Natural killer cell (primary cell): Measurements from ENCODE around the gene CCDC71L. TPM values are rescaled to one million over a fixed set of nuclear protein-coding genes. Genes with fewer than 3 reads are reported as not detected.
"Not testable (repeated sequence)": the region's sequence is repeated elsewhere in the genome, so short reads cannot be mapped to it uniquely, and the experiment has no call there.

Source experiments
- ATAC-seq, 3 donors: fragments of 150-1000 bp in 2 of 3; fragments of 200-7000 bp in 1 of 3; cut with Tn5 transposase; 1 replicate in 1 of 3; 2 replicates in 2 of 3; pipeline ENCODE4 v1.10.0; 2021; ENCODE audit warnings: mild to moderate bottlenecking in 2 of 3, moderate library complexity in 2 of 3
- DNase-seq, 2 donors: peaks; one replicate each; pipeline versions ENCODE4 v3.0.0 to v3.0.0-alpha.2; 2013 to 2021; ENCODE audit warnings: mixed read lengths in 1 of 2
- H3K27ac ChIP-seq: one replicate; pipeline ENCODE4 v1.5.1; 2013; ENCODE audit warnings: mild to moderate bottlenecking, low read length
- H3K27me3 ChIP-seq: one replicate; pipeline ENCODE4 v1.6.1; 2013; ENCODE audit warnings: low read length; ENCODE audit not compliant: control insufficient read depth, insufficient read depth
- H3K36me3 ChIP-seq: one replicate; pipeline ENCODE4 v1.6.1; 2013; ENCODE audit warnings: low read length; ENCODE audit not compliant: control insufficient read depth, insufficient read depth
- H3K4me1 ChIP-seq: one replicate; pipeline ENCODE4 v1.6.1; 2013; ENCODE audit warnings: low read length; ENCODE audit not compliant: control insufficient read depth, insufficient read depth
- H3K4me3 ChIP-seq: one replicate; pipeline ENCODE4 v1.5.1; 2013; ENCODE audit warnings: low read length
- H3K9me3 ChIP-seq: one replicate; pipeline ENCODE4 v1.6.1; 2013; ENCODE audit warnings: low read length; ENCODE audit not compliant: control insufficient read depth, insufficient read depth
- H3K27ac Mint-ChIP-seq, 2 donors: one replicate each; pipeline ENCODE4 v1.8.0; 2022; ENCODE audit warnings: mild to moderate bottlenecking in 2 of 2, mixed read lengths in 2 of 2, moderate library complexity in 1 of 2
- H3K27me3 Mint-ChIP-seq, 2 donors: one replicate each; pipeline ENCODE4 v1.8.0; 2022; ENCODE audit warnings: low read depth in 2 of 2, mixed read lengths in 2 of 2
- H3K36me3 Mint-ChIP-seq: one replicate; pipeline ENCODE4 v1.8.0; 2022; ENCODE audit warnings: mixed read lengths
- H3K4me1 Mint-ChIP-seq, 2 donors: one replicate each; pipeline ENCODE4 v1.8.0; 2022; ENCODE audit warnings: mixed read lengths in 2 of 2
- H3K4me3 Mint-ChIP-seq: one replicate; pipeline ENCODE4 v1.8.0; 2022; ENCODE audit warnings: mild to moderate bottlenecking, moderate library complexity, mixed read lengths
- H3K9me3 Mint-ChIP-seq, 2 donors: one replicate each; pipeline ENCODE4 v1.8.0; 2022; ENCODE audit warnings: mixed read lengths in 2 of 2
- WGBS: methylation state at CpG from one replicate; pipeline ENCODE4 v1.1.7; 2013; ENCODE audit warnings: missing lambda C conversion rate; ENCODE audit not compliant: insufficient coverage; 5-methylcytosine and 5-hydroxymethylcytosine counted together
- intact Hi-C: fragments of 100-400 bp; cut with micrococcal nuclease; formaldehyde crosslinking; loops from one replicate; pipeline ENCODE4 v1.14.2; 2022
- total RNA-seq, 4 donors: library from RNA; stranded (reverse); fragments of 120-200 nt in 1 of 4; gene quantifications; one replicate each; pipeline versions ENCODE4 v1.2.3 to v1.2.4, GENCODE V29; 2013 to 2022
- TF ChIP-seq, protein P1 (sequence below): fragments of 200-600 bp; IDR thresholded peaks from one replicate; pipeline ENCODE4 v1.8.0; 2022; ENCODE audit warnings: antibody characterized with exemption

CCDC71L gene
- total RNA-seq, 3 donors from 2014 or later (not counting 1 experiment from before 2014, with no cell fraction given), result 13.9 to 26.5 (median 14.1) TPM

DNA sequence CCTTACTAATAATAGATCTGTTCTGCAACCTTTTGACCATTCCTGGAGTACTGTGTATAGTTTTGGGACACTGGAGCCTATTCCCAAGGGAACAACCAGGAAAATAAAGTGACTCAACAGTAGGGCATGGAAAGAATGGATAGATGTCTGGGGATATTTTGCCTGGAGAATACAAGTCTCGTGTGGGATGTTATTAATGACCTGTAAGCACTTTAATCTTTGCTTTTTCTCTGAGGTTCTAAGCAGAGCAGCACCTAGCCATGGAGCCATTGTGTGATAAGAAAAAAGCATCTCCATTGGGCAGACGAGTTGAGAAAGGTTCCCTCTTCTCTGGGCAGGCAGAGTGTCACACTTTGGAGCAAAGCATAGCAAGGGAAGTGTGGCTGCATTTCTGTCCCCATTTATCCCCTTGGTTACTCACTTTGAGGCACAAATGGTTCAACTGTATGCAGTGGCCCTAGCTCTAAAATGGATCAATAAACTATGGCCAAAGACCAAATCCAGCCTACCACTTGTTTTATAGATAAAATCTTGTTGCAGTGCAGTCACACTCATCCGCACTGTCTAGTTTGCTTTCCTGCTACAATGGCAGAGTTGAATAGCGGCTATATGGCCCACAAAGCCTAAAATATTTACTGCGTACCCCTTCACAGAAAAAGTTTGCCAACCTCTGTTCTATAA is 21.0 kb upstream of the CCDC71L start:
- Mint-ChIP-seq H3K36me3 (no peaks in the 10 kb centered on the region), H3K9me3 (peaks cover 0 to 2% of the 10 kb centered on the region in 2 donors), H3K27ac (no peak overlapping the region), H3K4me1 (no peaks in the 10 kb centered on the region), H3K27me3 (peaks cover under 1 to 23% of the 10 kb centered on the region in 2 donors), H3K4me3 (no peak overlapping the region)
- Histone ChIP-seq H3K36me3 (no peaks in the 10 kb centered on the region), H3K27ac (no peak overlapping the region), H3K4me3 (no peak overlapping the region), H3K9me3 (no peaks in the 10 kb centered on the region), H3K27me3 (no peaks in the 10 kb centered on the region), H3K4me1 (no peaks in the 10 kb centered on the region)
- TF ChIP-seq, protein P1, sequence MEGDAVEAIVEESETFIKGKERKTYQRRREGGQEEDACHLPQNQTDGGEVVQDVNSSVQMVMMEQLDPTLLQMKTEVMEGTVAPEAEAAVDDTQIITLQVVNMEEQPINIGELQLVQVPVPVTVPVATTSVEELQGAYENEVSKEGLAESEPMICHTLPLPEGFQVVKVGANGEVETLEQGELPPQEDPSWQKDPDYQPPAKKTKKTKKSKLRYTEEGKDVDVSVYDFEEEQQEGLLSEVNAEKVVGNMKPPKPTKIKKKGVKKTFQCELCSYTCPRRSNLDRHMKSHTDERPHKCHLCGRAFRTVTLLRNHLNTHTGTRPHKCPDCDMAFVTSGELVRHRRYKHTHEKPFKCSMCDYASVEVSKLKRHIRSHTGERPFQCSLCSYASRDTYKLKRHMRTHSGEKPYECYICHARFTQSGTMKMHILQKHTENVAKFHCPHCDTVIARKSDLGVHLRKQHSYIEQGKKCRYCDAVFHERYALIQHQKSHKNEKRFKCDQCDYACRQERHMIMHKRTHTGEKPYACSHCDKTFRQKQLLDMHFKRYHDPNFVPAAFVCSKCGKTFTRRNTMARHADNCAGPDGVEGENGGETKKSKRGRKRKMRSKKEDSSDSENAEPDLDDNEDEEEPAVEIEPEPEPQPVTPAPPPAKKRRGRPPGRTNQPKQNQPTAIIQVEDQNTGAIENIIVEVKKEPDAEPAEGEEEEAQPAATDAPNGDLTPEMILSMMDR, result no peak
- ATAC-seq (no peak), DNase-seq (no peak)
- intact Hi-C loops, result no loop called here
- WGBS, result 77% methylated on average over 5 of the region's 5 CpGs

DNA sequence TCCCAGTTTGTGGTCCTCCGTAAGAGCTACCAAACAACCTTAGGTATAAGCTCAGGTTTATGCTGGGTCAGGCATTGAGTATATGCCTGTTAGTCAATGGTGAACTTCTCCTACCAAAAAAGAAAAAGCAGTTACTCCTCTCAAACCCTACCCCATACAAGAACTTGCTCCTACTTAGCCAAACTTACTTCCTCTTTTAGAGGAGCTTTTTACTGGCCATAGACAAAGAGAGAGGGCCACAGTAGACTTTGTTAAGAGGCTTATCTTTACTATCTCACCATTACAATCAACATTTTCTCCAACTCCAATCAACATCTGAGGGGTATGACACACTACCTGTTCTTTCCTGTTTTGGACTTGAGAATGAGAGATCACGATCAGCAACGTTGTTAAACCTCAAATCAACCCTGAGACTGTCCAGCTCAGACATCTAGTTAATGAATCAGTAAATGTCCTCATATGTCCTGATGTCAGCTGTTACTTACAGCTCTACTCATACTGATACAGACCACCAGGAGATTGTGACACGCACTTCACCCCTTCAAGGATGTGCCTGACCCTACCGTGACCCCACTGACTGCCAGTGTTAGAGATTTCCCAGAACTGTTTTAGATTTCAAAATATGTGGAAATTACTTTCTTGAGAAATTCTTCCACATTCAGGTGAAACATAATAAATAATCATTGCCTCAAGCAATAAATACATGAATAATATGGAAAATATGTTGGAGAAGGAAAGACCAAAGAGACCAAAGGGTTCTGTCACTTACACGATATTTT is 18.4 kb upstream of the CCDC71L start:
- no peaks in the 10 kb centered on the region for H3K4me1 ChIP-seq
- TF ChIP-seq, protein P1, result no peak
- intact Hi-C loops, result no loop called here
- no peak for DNase-seq
- ATAC-seq, result peak; percentile 40 to 94 (median 52)
- Mint-ChIP-seq H3K4me3 (no peak overlapping the region), H3K27me3 (peaks cover 7 to 9% of the 10 kb centered on the region in 2 donors), H3K27ac (no peak overlapping the region), H3K9me3 (no peaks in the 10 kb centered on the region), H3K4me1 (no peaks in the 10 kb centered on the region), H3K36me3 (no peaks in the 10 kb centered on the region)
- no peaks in the 10 kb centered on the region for H3K36me3 ChIP-seq
- H3K27me3 ChIP-seq, result no peaks in the 10 kb centered on the region
- H3K27ac ChIP-seq, result no peak overlapping the region
- 47% methylated on average over 4 of the region's 6 CpGs for WGBS
- H3K9me3 ChIP-seq, result no peaks in the 10 kb centered on the region
- no peak overlapping the region for H3K4me3 ChIP-seq

DNA sequence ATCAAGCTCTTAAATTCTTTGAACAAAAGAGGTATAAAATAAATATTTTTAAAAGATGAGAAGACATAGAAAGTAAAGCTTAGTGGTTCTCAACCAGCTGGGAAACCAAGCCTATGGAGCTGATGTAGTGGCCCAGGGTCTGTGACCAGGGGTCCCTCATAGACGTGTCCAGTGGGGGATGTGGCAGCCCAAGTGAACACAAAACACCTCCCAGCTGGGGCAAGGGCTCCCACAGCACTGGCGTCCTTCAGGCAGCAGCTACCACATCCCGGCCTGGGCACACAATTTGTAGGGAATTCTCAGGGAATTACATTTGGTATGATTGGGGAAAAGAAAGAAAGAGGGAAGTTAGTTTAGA is 17.8 kb upstream of the CCDC71L start:
- WGBS, result 98% methylated on average over 3 of the region's 3 CpGs
- intact Hi-C loops, result no loop called here

DNA sequence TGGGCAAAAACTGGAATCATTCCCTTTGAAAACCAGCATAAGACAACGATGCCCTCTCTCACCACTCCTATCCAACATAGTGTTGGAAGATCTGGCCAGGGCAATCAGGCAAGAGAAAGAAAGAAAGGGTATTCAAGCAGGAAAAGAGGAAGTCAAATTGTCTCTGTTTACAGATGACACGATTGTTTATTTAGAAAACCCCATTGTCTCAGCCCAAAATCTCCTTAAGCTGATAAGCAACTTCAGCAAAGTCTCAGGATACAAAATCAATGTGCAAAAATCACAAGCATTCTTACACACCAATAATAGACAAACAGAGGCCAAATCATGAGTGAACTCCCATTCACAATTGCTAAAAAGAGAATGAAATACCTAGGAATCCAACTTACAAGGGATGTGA is 15.5 kb upstream of the CCDC71L start:
- ATAC-seq, H3K9me3 ChIP-seq, H3K36me3 Mint-ChIP-seq, DNase-seq, intact Hi-C loops, H3K4me3 ChIP-seq, H3K4me3 Mint-ChIP-seq, H3K4me1 ChIP-seq, H3K9me3 Mint-ChIP-seq, H3K27me3 Mint-ChIP-seq, H3K4me1 Mint-ChIP-seq, H3K27ac Mint-ChIP-seq, H3K27ac ChIP-seq, H3K27me3 ChIP-seq, H3K36me3 ChIP-seq: not testable (repeated sequence)
- 78% methylated on average over 2 of the region's 2 CpGs for WGBS

More for the DNA sequence above, 17.8 kb upstream of the CCDC71L start:
- no peak overlapping the region for H3K4me3 Mint-ChIP-seq
- Histone ChIP-seq H3K27me3 (no peaks in the 10 kb centered on the region), H3K4me3 (no peak overlapping the region), H3K27ac (no peak overlapping the region), H3K4me1 (no peaks in the 10 kb centered on the region), H3K36me3 (no peaks in the 10 kb centered on the region), H3K9me3 (no peaks in the 10 kb centered on the region)
- H3K27me3 Mint-ChIP-seq, result peaks cover 7 to 9% of the 10 kb centered on the region in 2 donors
- TF ChIP-seq, protein P1, result no peak
- no peak overlapping the region for H3K27ac Mint-ChIP-seq
- no peaks in the 10 kb centered on the region for H3K36me3 Mint-ChIP-seq
- ATAC-seq (no peak), DNase-seq (no peak)
- H3K9me3 Mint-ChIP-seq, result no peaks in the 10 kb centered on the region
- H3K4me1 Mint-ChIP-seq, result no peaks in the 10 kb centered on the region

DNA sequence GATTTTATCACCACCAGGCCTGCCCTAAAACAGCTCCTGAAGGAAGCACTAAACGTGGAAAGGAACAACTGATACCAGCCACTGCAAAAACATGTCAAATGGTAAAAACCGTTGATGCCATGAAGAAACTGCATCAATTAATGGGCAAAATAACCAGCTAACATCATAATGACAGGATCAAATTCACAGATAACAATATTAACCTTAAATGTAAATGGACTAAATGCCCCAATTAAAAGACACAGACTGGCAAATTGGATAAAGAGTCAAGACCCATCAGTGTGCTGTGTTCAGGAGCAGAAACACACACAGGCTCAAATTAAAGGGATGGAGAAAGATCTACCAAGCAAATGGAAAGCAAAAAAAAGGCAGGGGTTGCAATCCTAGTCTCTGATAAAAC is 12.7 kb upstream of the CCDC71L start:
- H3K4me3 ChIP-seq, H3K4me3 Mint-ChIP-seq, DNase-seq, H3K27me3 ChIP-seq, H3K36me3 Mint-ChIP-seq, H3K9me3 Mint-ChIP-seq, H3K27ac ChIP-seq, H3K27ac Mint-ChIP-seq, intact Hi-C loops, H3K27me3 Mint-ChIP-seq, H3K36me3 ChIP-seq, H3K4me1 ChIP-seq, ATAC-seq, H3K9me3 ChIP-seq, H3K4me1 Mint-ChIP-seq: not testable (repeated sequence)
- 85% methylated on average over 2 of the region's 2 CpGs for WGBS

DNA sequence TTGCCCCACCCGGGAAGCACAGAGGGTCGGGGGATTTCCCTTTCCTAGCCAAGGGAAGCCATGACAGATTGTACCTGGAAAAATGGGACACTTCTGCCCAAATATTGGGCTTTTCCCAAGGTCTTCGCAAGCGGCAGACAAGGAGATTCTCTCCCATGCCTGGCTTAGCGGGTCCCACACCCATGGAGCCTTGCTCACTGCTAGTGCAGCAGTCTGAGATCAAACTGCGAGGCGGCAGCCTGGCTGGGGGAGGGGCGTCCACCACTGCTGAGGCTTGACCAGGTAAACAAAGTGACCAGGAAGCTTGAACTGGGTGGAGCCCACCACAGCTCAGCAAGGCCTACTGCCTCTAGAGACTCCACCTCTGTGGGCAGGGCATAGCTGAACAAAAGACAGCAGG is 11.0 kb upstream of the CCDC71L start:
- H3K4me1 ChIP-seq, H3K27me3 Mint-ChIP-seq, H3K9me3 Mint-ChIP-seq, H3K4me3 ChIP-seq, H3K36me3 ChIP-seq, intact Hi-C loops, H3K27ac Mint-ChIP-seq, H3K27me3 ChIP-seq, H3K9me3 ChIP-seq, H3K4me3 Mint-ChIP-seq, H3K4me1 Mint-ChIP-seq, H3K36me3 Mint-ChIP-seq, ATAC-seq, H3K27ac ChIP-seq, DNase-seq: not testable (repeated sequence)
- 95% methylated on average over 8 of the region's 8 CpGs for WGBS
